ENCODE data around the gene WT1.

DNA sequence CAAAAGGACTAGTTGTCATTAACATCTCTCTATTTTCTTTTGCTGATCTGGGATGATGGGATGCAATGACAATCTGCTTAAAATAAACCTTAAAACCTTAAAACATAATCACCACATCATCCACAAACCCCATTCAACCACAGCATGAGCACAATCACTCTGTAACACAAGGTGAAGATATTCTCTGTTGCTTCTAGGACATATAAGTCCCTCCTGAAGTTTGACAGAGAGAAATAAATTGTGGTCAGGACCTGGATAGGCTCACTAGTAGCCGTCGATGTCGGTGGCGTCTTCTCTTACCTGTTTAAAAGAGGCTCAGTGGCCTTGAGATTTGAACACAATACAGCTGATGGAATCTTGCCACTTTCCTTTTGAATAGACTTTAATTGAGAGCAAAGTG lies 47.9 kb downstream of the WT1 start:
- TF ChIP-seq, protein P1, sequence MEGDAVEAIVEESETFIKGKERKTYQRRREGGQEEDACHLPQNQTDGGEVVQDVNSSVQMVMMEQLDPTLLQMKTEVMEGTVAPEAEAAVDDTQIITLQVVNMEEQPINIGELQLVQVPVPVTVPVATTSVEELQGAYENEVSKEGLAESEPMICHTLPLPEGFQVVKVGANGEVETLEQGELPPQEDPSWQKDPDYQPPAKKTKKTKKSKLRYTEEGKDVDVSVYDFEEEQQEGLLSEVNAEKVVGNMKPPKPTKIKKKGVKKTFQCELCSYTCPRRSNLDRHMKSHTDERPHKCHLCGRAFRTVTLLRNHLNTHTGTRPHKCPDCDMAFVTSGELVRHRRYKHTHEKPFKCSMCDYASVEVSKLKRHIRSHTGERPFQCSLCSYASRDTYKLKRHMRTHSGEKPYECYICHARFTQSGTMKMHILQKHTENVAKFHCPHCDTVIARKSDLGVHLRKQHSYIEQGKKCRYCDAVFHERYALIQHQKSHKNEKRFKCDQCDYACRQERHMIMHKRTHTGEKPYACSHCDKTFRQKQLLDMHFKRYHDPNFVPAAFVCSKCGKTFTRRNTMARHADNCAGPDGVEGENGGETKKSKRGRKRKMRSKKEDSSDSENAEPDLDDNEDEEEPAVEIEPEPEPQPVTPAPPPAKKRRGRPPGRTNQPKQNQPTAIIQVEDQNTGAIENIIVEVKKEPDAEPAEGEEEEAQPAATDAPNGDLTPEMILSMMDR (CRISPR knock-in tag; IDR thresholded peaks at IDR 0.05), result no peak
- TF ChIP-seq RFXAP (CRISPR knock-in tag; IDR thresholded peaks at IDR 0.05; ENCODE audit: borderline replicate concordance), result no peak
- TF ChIP-seq RAD21 (CRISPR knock-in tag; IDR thresholded peaks at IDR 0.05), result no peak
- no peak for TF ChIP-seq POLR2AphosphoS5 (IDR thresholded peaks at IDR 0.05; ENCODE audit: low read depth, low read length)
- TF ChIP-seq SRF (IDR thresholded peaks at IDR 0.05; ENCODE audit: low read depth, low read length), result no peak
- TF ChIP-seq FOSL2 (CRISPR knock-in tag; IDR thresholded peaks at IDR 0.05), result no peak
- TF ChIP-seq, protein P2, sequence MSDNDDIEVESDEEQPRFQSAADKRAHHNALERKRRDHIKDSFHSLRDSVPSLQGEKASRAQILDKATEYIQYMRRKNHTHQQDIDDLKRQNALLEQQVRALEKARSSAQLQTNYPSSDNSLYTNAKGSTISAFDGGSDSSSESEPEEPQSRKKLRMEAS (IDR thresholded peaks at IDR 0.05), result no peak
- no peak for TF ChIP-seq ZFP36 (IDR thresholded peaks at IDR 0.05; ENCODE audit: borderline replicate concordance, low read depth, low read length, partially characterized antibody)
- no peak for TF ChIP-seq ZNF660 (CRISPR knock-in tag; IDR thresholded peaks at IDR 0.05; ENCODE audit: borderline replicate concordance, low read depth)
- TF ChIP-seq RARA (CRISPR knock-in tag; IDR thresholded peaks at IDR 0.05), result no peak
- no peak for TF ChIP-seq IRF2 (CRISPR knock-in tag; IDR thresholded peaks at IDR 0.05)
- TF ChIP-seq, protein P3, sequence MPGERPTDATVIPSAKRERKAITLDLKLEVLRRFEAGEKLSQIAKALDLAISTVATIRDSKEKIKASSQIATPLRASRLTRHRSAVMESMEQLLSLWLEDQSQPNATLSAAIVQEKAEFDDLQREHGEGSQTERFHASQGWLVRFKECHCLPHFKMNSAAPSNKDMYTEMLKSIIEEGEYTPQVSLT (CRISPR knock-in tag; IDR thresholded peaks at IDR 0.05; ENCODE audit: borderline replicate concordance, low read depth), result no peak
- no peak for TF ChIP-seq KDM4B (CRISPR knock-in tag; IDR thresholded peaks at IDR 0.05)
- TF ChIP-seq NFYB (CRISPR knock-in tag; IDR thresholded peaks at IDR 0.05), result no peak

Data from HepG2 (cell line).